ENCODE results near the gene NUDT4. TPM values are rescaled to one million over a fixed set of nuclear protein-coding genes. Genes with fewer than 3 reads are reported as not detected.
"Not testable (repeated sequence)": the region's sequence is repeated elsewhere in the genome, so short reads cannot be mapped to it uniquely, and the experiment has no call there.

Gene NUDT4
- total and polyA plus RNA-seq, 3 donors from 2014 or later = 40.5 to 78.0 (median 42.6) TPM

GRCh38 chr12:93381161-93381975 lies 3.6 kb downstream of the NUDT4 start:
- H3K36me3 ChIP-seq (ENCODE audit: low read depth, missing control alignments) = no peaks in the 10 kb centered on the region
- peak overlapping the region in 1 of 2 donors; percentile 7 for H3K27ac ChIP-seq
- no peak for DNase-seq
- no peak for TF ChIP-seq CTCF (IDR thresholded peaks at IDR 0.05)
- no peak for TF ChIP-seq POLR2A (IDR thresholded peaks at IDR 0.05)
- WGBS, 2 donors = 57 to 67% methylated on average over 5 of the region's 5 CpGs
- H3K27me3 ChIP-seq = no peaks in the 10 kb centered on the region
- H3K4me3 ChIP-seq = no peak overlapping the region
- no peaks in the 10 kb centered on the region for H3K9me3 ChIP-seq
- H3K4me1 ChIP-seq = peaks cover 7% of the 10 kb centered on the region
- intact Hi-C loops (cut with DNase I; ENCODE audit: low total_unique reads) = no loop called here

- not testable (repeated sequence) for H3K27ac ChIP-seq, H3K4me1 ChIP-seq
Measured at GRCh38 chr12:93381976-93382437, 4.3 kb downstream of the NUDT4 start.

GRCh38 chr12:93387780-93388179 lies 10.1 kb downstream of the NUDT4 start:
- H3K27ac ChIP-seq = no peak overlapping the region
- H3K4me1 ChIP-seq = peaks cover 5% of the 10 kb centered on the region
- intact Hi-C loops (cut with DNase I; ENCODE audit: low total_unique reads) = no loop called here
- no peak overlapping the region for H3K4me3 ChIP-seq
- no peaks in the 10 kb centered on the region for H3K36me3 ChIP-seq (ENCODE audit: low read depth, missing control alignments)
- H3K9me3 ChIP-seq = no peaks in the 10 kb centered on the region
- no peaks in the 10 kb centered on the region for H3K27me3 ChIP-seq
- no peak for DNase-seq
- WGBS, 2 donors = 87 to 89% methylated on average over 2 of the region's 2 CpGs
- no peak for TF ChIP-seq POLR2A (IDR thresholded peaks at IDR 0.05)
- no peak for TF ChIP-seq CTCF (IDR thresholded peaks at IDR 0.05)

More at GRCh38 chr12:93381976-93382437, 4.3 kb downstream of the NUDT4 start:
- DNase-seq; H3K27me3 ChIP-seq; H3K4me3 ChIP-seq; intact Hi-C loops (cut with DNase I; ENCODE audit: low total_unique reads); H3K36me3 ChIP-seq (ENCODE audit: low read depth, missing control alignments); H3K9me3 ChIP-seq: not testable (repeated sequence)
- 88 to 96% methylated on average over 5 of the region's 5 CpGs for WGBS, 2 donors

- WGBS, 2 donors = 83 to 90% methylated on average over 5 of the region's 5 CpGs
- no peak for DNase-seq
- H3K36me3 ChIP-seq (ENCODE audit: low read depth, missing control alignments) = no peaks in the 10 kb centered on the region
- peaks cover 5% of the 10 kb centered on the region for H3K4me1 ChIP-seq
- H3K4me3 ChIP-seq = no peak overlapping the region
- no peaks in the 10 kb centered on the region for H3K27me3 ChIP-seq
- intact Hi-C loops (cut with DNase I; ENCODE audit: low total_unique reads) = loop anchor here (10.0 kb wide), 1 partner anchor 405 kb away; no protein-coding TSS in a partner anchor
- TF ChIP-seq POLR2A (IDR thresholded peaks at IDR 0.05) (no peak), CTCF (IDR thresholded peaks at IDR 0.05) (no peak)
- no peak overlapping the region for H3K27ac ChIP-seq
- H3K9me3 ChIP-seq = no peaks in the 10 kb centered on the region
Measured at GRCh38 chr12:93390031-93390430, 12.3 kb downstream of the NUDT4 start.

GRCh38 chr12:93390549-93391297 lies 13.0 kb downstream of the NUDT4 start:
- no peaks in the 10 kb centered on the region for H3K36me3 ChIP-seq (ENCODE audit: low read depth, missing control alignments)
- peaks cover 5% of the 10 kb centered on the region for H3K4me1 ChIP-seq
- no peak overlapping the region for H3K4me3 ChIP-seq
- intact Hi-C loops (cut with DNase I; ENCODE audit: low total_unique reads) = loop anchor here (10.0 kb wide), 1 partner anchor 406 kb away; no protein-coding TSS in a partner anchor
- H3K9me3 ChIP-seq = no peaks in the 10 kb centered on the region
- H3K27ac ChIP-seq = no peak overlapping the region
- DNase-seq = no peak
- H3K27me3 ChIP-seq = no peaks in the 10 kb centered on the region
- no peak for TF ChIP-seq POLR2A (IDR thresholded peaks at IDR 0.05)
- no peak for TF ChIP-seq CTCF (IDR thresholded peaks at IDR 0.05)
- WGBS, 2 donors = 96 to 98% methylated on average over 5 of the region's 5 CpGs

All from testis (tissue), 3 donors.